ENCODE measurements around the gene ACVRL1. TPM values are rescaled to one million over a fixed set of nuclear protein-coding genes. Genes with fewer than 3 reads are reported as not detected.

ACVRL1 gene
- 10 to 100 TPM; 12.9 to 61.5 (median 59.9) TPM for polyA plus RNA-seq

DNA sequence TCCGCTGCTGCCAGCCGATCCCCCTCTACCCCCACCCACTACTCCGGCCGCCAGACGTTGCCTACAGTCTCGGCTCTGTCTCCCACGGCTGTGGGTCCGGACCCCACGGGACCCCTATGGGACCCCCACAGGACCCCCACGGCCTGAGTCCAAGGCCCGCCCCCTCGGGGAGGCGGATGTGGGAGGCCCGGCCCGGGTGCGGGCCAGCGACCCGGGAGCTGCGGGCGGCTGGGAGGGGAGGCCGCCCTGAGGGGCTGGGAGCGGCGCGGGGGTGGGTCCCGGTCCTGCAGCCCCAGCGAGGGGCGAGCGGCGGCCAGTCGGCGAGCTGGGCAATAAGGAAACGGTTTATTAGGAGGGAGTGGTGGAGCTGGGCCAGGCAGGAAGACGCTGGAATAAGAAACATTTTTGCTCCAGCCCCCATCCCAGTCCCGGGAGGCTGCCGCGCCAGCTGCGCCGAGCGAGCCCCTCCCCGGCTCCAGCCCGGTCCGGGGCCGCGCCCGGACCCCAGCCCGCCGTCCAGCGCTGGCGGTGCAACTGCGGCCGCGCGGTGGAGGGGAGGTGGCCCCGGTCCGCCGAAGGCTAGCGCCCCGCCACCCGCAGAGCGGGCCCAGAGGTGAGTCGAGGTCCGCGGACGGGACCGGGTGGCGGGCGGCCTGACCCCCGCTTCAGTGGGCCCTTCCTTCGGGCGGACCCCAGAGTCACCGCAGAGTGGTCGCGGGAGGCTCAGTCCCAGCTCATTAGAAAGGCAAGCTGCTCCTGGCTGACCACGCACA lies at the start of gene ACVRL1:
ACVRL1 (plus strand) TSS at position 422 of the 773 bp plus-strand sequence. CDS start 4,971 bp downstream, outside the sequence.
- WGBS, 3 donors: 5 to 8% (median 7%) methylated on average over 53 to 74 of the region's 74 CpGs
- H3K27ac ChIP-seq (ENCODE audit: low read depth, low read length): peak within 1 kb of the TSS; percentile 70

GRCh38 chr12:51860986-51861385 lies 46.3 kb upstream of the ACVRL1 start:
- 89 to 95% (median 94%) methylated on average over 3 of the region's 3 CpGs for WGBS, 3 donors
- no peak overlapping the region for H3K27ac ChIP-seq (ENCODE audit: low read depth, low read length)

DNA sequence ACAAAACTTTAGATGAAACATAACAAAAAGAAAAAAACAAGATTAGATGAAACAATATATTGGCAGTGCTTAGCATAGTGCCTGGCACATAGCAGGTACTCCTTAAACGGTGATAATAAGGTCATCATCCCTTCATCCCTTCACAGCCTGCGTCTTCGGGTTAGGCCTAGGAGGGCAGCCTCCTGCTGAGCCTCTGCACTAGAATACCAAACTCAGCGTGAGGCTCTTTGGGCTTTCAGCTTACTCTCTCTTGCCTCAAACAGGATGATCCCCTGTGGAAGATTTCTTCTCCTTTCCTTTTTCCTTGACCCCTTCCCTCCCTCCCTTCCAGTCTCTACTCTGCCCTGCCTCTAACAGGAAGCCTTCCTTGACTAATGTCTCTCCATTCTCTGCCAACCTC lies 44.4 kb upstream of the ACVRL1 start:
- 86 to 92% (median 88%) methylated on average over 4 of the region's 4 CpGs for WGBS, 3 donors
- H3K27ac ChIP-seq (ENCODE audit: low read depth, low read length): no peak overlapping the region

DNA sequence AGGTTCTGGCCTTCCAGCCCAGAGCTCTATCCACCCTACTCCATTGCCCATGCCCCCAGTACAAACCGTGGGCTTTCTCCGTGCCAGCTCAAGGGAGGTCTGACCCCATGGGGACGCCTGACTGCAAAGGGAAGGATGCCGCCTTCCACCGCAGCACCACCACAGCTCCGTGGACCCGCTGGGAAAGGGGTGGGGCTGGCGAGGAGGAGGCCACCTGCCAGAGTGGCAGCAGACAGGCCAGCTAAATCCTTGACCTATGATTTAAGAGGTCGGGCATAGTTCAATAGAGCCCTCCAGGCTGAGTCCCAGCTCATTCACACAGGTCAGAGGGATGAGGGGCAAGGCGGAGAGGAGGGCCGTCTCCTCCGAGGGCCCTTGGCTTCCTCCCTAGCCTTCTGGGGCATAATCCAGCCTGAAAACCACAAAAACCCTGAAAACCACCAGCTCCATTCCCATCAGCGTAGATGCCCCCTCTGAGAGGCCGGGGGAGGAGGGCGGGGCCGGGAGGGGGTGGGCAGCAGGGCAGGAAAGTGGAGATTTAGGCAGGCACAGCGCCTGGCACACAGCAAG lies 43.9 kb upstream of the ACVRL1 start:
- H3K27ac ChIP-seq (ENCODE audit: low read depth, low read length): no peak overlapping the region
- WGBS, 3 donors: 30 to 35% (median 34%) methylated on average over 17 of the region's 17 CpGs

GRCh38 chr12:51863933-51864832 lies 43.1 kb upstream of the ACVRL1 start:
- no peak overlapping the region for H3K27ac ChIP-seq (ENCODE audit: low read depth, low read length)
- 13 to 14% (median 14%) methylated on average over 53 of the region's 53 CpGs for WGBS, 3 donors

- WGBS, 3 donors: 74 to 79% (median 75%) methylated on average over 11 to 12 of the region's 12 CpGs
- no peak overlapping the region for H3K27ac ChIP-seq (ENCODE audit: low read depth, low read length)
These were observed 42.3 kb upstream of the ACVRL1 start for GRCh38 chr12:51864833-51865670.

GRCh38 chr12:51865757-51866270 lies 41.5 kb upstream of the ACVRL1 start:
- H3K27ac ChIP-seq (ENCODE audit: low read depth, low read length): no peak overlapping the region
- 79 to 90% (median 85%) methylated on average over 7 of the region's 7 CpGs for WGBS, 3 donors

GRCh38 chr12:51866324-51866723 lies 41.0 kb upstream of the ACVRL1 start:
- 92 to 97% (median 94%) methylated on average over 4 of the region's 4 CpGs for WGBS, 3 donors
- H3K27ac ChIP-seq (ENCODE audit: low read depth, low read length): no peak overlapping the region

DNA sequence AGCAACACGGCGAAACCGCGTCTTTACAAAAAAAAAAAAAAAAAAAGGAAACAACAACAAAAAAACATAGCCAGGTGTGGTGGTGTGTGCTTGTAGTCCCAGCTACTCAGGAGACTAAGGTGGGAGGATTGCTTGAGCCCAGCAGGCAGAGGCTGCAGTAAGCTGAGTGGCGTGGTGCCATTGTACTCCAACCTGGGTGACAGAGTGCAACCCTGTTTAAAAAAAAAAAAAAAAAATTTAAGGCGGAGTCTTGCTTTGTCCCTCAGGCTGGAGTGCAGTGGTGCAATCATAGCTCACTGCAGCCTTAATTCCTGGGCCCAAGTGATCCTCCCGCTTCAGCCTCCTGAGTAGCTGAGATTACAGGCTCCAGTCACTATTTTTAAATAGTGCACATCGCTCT lies 40.5 kb upstream of the ACVRL1 start:
- no peak overlapping the region for H3K27ac ChIP-seq (ENCODE audit: low read depth, low read length)
- 93 to 96% (median 95%) methylated on average over 8 of the region's 8 CpGs for WGBS, 3 donors

DNA sequence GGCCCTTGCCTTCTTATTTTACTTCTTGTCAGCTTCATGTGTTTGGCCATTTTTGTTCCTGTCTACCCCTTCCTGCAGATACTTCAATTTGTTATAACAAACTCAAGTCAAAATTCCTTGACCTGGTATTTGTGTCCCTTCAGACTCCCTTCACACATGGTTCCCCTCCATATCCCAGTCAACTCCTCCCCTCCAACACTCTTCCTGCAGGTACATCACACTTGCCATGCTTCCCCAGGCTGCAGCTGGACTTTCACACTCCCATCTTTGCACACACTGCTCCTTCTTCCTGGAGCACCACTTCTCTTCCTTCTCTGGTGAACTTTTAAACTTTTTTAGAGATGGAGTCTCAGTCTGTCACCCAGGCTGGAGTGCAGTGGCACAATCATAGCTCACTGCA lies 39.9 kb upstream of the ACVRL1 start:
- no peak overlapping the region for H3K27ac ChIP-seq (ENCODE audit: low read depth, low read length)

- no peak overlapping the region for H3K27ac ChIP-seq (ENCODE audit: low read depth, low read length)
- WGBS, 3 donors: 91 to 94% (median 93%) methylated on average over 12 of the region's 12 CpGs
These were observed 39.4 kb upstream of the ACVRL1 start for GRCh38 chr12:51867796-51868428.

DNA sequence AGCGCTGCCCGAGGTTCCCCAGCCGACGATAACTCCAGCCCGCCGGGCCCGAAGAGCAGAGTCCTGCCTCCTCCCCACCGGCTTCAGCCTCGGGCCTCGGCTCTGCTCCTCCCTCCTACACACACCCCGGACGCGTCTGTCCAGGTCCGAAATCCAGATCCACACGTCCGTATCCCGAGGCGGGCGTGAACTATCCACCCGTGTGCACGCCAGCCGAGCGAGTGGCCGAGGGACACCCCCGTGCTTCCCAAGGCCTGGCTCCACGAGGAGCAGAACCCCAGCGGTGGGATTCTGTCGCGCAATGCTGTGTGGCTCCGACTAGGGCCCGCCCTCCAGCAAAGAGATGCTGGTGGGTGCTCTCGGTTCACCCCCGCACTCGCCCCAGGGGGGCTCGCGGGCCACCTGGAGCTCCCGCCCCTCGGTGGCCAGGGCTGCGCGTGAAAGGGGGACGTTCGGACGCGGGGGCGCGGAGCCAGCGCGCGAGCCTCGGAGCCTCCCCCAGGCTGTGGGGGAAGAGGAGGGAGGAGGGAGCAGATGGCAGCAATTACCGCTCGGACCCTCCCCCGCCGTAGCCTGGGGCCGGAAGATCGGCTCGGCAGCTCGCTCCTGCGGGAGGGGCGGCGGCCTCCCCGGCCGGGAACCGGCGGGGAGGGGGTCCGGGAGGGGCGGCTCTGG lies 38.3 kb upstream of the ACVRL1 start:
- H3K27ac ChIP-seq (ENCODE audit: low read depth, low read length): no peak overlapping the region

DNA sequence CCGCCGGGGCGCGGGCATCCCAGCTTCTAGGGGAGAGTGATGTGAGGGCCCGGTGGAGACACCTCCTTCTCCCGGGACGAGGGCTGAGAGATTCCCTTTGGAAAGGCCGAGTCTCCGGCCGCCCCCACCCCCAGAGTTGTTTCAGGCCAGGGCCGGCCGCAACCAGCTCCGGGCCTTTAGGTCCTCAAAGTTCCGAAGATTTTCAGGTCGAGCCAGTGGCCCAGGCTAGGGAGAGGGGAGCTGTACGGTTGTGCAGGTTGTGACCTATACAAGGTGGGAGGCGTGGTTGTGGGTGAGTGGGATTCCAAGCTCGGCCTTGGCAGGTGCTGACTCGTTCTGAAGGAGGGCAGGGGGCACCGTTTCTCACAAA lies 37.8 kb upstream of the ACVRL1 start:
- H3K27ac ChIP-seq (ENCODE audit: low read depth, low read length): no peak overlapping the region
- WGBS, 3 donors: 24 to 46% (median 26%) methylated on average over 16 to 20 of the region's 20 CpGs

More for the DNA sequence above, 38.3 kb upstream of the ACVRL1 start:
- 5 to 6% (median 5%) methylated on average over 59 to 67 of the region's 67 CpGs for WGBS, 3 donors

- no peak overlapping the region for H3K27ac ChIP-seq (ENCODE audit: low read depth, low read length)
- 47 to 70% (median 57%) methylated on average over 3 of the region's 3 CpGs for WGBS, 3 donors
These were observed 37.4 kb upstream of the ACVRL1 start for GRCh38 chr12:51869931-51870330.

DNA sequence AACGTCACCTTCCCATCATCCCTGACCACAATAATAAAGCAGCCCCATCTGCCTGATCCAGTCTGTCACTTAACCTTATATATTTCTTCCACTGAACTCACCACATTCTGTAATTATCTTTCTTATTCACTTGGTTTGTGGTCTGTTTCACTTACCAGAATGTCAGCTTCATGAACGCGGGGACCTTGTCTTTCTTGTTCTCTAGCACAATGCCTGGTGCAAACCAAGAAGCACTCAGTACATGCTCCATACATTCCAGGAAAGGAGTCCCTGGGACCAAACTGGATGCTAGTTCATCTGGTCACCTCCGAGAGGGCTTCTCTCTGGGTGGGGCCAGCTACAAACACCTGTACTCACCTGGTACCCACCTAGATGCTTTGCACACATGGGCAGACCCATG lies 36.8 kb upstream of the ACVRL1 start:
- 50 to 62% (median 61%) methylated on average over 4 of the region's 4 CpGs for whole genome bisulfite sequencing, 3 donors
- no peak overlapping the region for H3K27ac ChIP-seq (ENCODE audit: low read depth, low read length)

DNA sequence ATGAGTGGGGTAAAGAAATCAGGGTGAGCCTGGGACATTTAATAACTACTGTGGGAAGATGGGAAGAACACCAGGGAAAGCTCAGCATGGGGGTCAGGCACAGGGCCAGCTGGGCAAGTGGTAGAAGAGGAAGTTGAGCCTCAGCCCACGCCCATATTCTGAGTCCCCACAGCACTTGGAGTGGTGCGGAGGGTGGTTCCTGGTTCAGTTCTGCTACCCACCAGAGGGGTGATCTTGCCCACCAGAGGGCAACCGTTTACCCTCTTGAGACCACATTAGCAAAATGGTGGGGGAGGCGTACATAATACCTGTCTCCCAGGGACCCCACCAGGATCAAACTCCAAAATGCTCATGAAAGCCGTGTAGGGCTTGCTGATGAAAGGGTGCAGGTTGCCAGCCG lies 36.2 kb upstream of the ACVRL1 start:
- 60 to 83% (median 60%) methylated on average over 6 of the region's 6 CpGs for WGBS, 3 donors
- H3K27ac ChIP-seq (ENCODE audit: low read depth, low read length): no peak overlapping the region

All from adipose tissue (tissue), 3 donors.